GM18861 (cell line): ENCODE results near the gene ROR1.

Experiments used
- ATAC-seq: cut with Tn5 transposase; IDR thresholded peaks from one replicate; pipeline ENCODE4 v1.9.1; 2021; ENCODE audit not compliant: unreplicated experiment

Gene ROR1

GRCh38 chr1:63773815-63774616 lies at the start of gene ROR1:
Gene ROR1 (plus strand): TSS chr1:63774017.
- ATAC-seq: no peak

GRCh38 chr1:63724375-63724899 lies 49.4 kb upstream of the ROR1 start:
- no peak for ATAC-seq

- ATAC-seq: no peak
These were observed 45.1 kb upstream of the ROR1 start for GRCh38 chr1:63728611-63729226.

- no peak for ATAC-seq
These were observed 44.6 kb upstream of the ROR1 start for GRCh38 chr1:63729227-63729620.

GRCh38 chr1:63730211-63730610 lies 43.6 kb upstream of the ROR1 start:
- no peak for ATAC-seq

- ATAC-seq: no peak
These were observed 42.4 kb upstream of the ROR1 start for GRCh38 chr1:63731117-63732043.

- no peak for ATAC-seq
These were observed 41.2 kb upstream of the ROR1 start for GRCh38 chr1:63732666-63733065.

GRCh38 chr1:63738772-63739171 lies 35.0 kb upstream of the ROR1 start:
- no peak for ATAC-seq

- ATAC-seq: no peak
These were observed 34.4 kb upstream of the ROR1 start for GRCh38 chr1:63739452-63739851.

GRCh38 chr1:63740432-63740831 lies 33.4 kb upstream of the ROR1 start:
- ATAC-seq: no peak

- ATAC-seq: no peak
These were observed 31.3 kb upstream of the ROR1 start for GRCh38 chr1:63742526-63742925.

GRCh38 chr1:63743781-63744180 lies 30.0 kb upstream of the ROR1 start:
- no peak for ATAC-seq

GRCh38 chr1:63746129-63746864 lies 27.5 kb upstream of the ROR1 start:
- no peak for ATAC-seq

GRCh38 chr1:63747445-63747844 lies 26.4 kb upstream of the ROR1 start:
- no peak for ATAC-seq

- ATAC-seq: no peak
These were observed 25.7 kb upstream of the ROR1 start for GRCh38 chr1:63748046-63748580.

GRCh38 chr1:63748641-63749040 lies 25.2 kb upstream of the ROR1 start:
- ATAC-seq: no peak

- ATAC-seq: no peak
These were observed 23.1 kb upstream of the ROR1 start for GRCh38 chr1:63750721-63751120.

GRCh38 chr1:63752176-63752575 lies 21.6 kb upstream of the ROR1 start:
- ATAC-seq: no peak

- ATAC-seq: no peak
These were observed 20.2 kb upstream of the ROR1 start for GRCh38 chr1:63753591-63753990.

GRCh38 chr1:63756839-63757238 lies 17.0 kb upstream of the ROR1 start:
- ATAC-seq: no peak
